ENCODE results near the gene COL1A1.

Gene COL1A1

GRCh38 chr17:50188921-50189549 is 12.4 kb downstream of the COL1A1 start:
- H3K27ac ChIP-seq (ENCODE audit: low read depth, low read length), result peak overlapping the region; percentile 15
- H3K4me3 ChIP-seq (ENCODE audit: low read depth in 1 of 2, low read length in 2 of 2), result no peak overlapping the region
- H3K36me3 ChIP-seq (ENCODE audit: insufficient read depth, low read length), result peaks cover 91% of the 10 kb centered on the region
- H3K9ac ChIP-seq (ENCODE audit: low read length), result no peak overlapping the region
- H3K27me3 ChIP-seq (ENCODE audit: control insufficient read depth in 1 of 2, insufficient read depth in 2 of 2, low read length in 2 of 2), result no peaks in the 10 kb centered on the region
- H3K4me1 ChIP-seq (ENCODE audit: insufficient read depth, low read length), result peaks cover 60% of the 10 kb centered on the region
- H3K9me3 ChIP-seq (ENCODE audit: low read length), result no peaks in the 10 kb centered on the region

GRCh38 chr17:50188531-50188920 is 12.9 kb downstream of the COL1A1 start:
- H3K4me1 ChIP-seq (ENCODE audit: insufficient read depth, low read length), result peaks cover 63% of the 10 kb centered on the region
- H3K27me3 ChIP-seq (ENCODE audit: control insufficient read depth in 1 of 2, insufficient read depth in 2 of 2, low read length in 2 of 2), result no peaks in the 10 kb centered on the region
- no peak overlapping the region for H3K4me3 ChIP-seq (ENCODE audit: low read depth in 1 of 2, low read length in 2 of 2)
- H3K36me3 ChIP-seq (ENCODE audit: insufficient read depth, low read length), result peaks cover 86% of the 10 kb centered on the region
- no peaks in the 10 kb centered on the region for H3K9me3 ChIP-seq (ENCODE audit: low read length)
- H3K27ac ChIP-seq (ENCODE audit: low read depth, low read length), result peak overlapping the region; percentile 15
- no peak overlapping the region for H3K9ac ChIP-seq (ENCODE audit: low read length)

GRCh38 chr17:50187751-50188530 is 13.5 kb downstream of the COL1A1 start:
- Histone ChIP-seq H3K27me3 (ENCODE audit: control insufficient read depth in 1 of 2, insufficient read depth in 2 of 2, low read length in 2 of 2) (no peaks in the 10 kb centered on the region), H3K4me3 (ENCODE audit: low read depth in 1 of 2, low read length in 2 of 2) (no peak overlapping the region), H3K9ac (ENCODE audit: low read length) (no peak overlapping the region), H3K4me1 (ENCODE audit: insufficient read depth, low read length) (peaks cover 60% of the 10 kb centered on the region), H3K36me3 (ENCODE audit: insufficient read depth, low read length) (peaks cover 82% of the 10 kb centered on the region), H3K27ac (ENCODE audit: low read depth, low read length) (peak overlapping the region; percentile 36), H3K9me3 (ENCODE audit: low read length) (no peaks in the 10 kb centered on the region)

GRCh38 chr17:50187394-50187725 is 14.1 kb downstream of the COL1A1 start:
- no peak overlapping the region for H3K4me3 ChIP-seq (ENCODE audit: low read depth in 1 of 2, low read length in 2 of 2)
- no peak overlapping the region for H3K9ac ChIP-seq (ENCODE audit: low read length)
- peak overlapping the region; percentile 36 for H3K27ac ChIP-seq (ENCODE audit: low read depth, low read length)
- peaks cover 76% of the 10 kb centered on the region for H3K36me3 ChIP-seq (ENCODE audit: insufficient read depth, low read length)
- H3K9me3 ChIP-seq (ENCODE audit: low read length), result no peaks in the 10 kb centered on the region
- H3K4me1 ChIP-seq (ENCODE audit: insufficient read depth, low read length), result peaks cover 54% of the 10 kb centered on the region
- no peaks in the 10 kb centered on the region for H3K27me3 ChIP-seq (ENCODE audit: control insufficient read depth in 1 of 2, insufficient read depth in 2 of 2, low read length in 2 of 2)

GRCh38 chr17:50186661-50187393 is 14.6 kb downstream of the COL1A1 start:
- no peak overlapping the region for H3K27ac ChIP-seq (ENCODE audit: low read depth, low read length)

GRCh38 chr17:50185631-50186471 is 15.6 kb downstream of the COL1A1 start:
- no peak overlapping the region for H3K9ac ChIP-seq (ENCODE audit: low read length)
- peaks cover 61% of the 10 kb centered on the region for H3K36me3 ChIP-seq (ENCODE audit: insufficient read depth, low read length)
- peaks cover 43% of the 10 kb centered on the region for H3K4me1 ChIP-seq (ENCODE audit: insufficient read depth, low read length)
- H3K4me3 ChIP-seq (ENCODE audit: low read depth in 1 of 2, low read length in 2 of 2), result no peak overlapping the region
- H3K27me3 ChIP-seq (ENCODE audit: control insufficient read depth in 1 of 2, insufficient read depth in 2 of 2, low read length in 2 of 2), result no peaks in the 10 kb centered on the region
- H3K9me3 ChIP-seq (ENCODE audit: low read length), result no peaks in the 10 kb centered on the region
- peak overlapping the region; percentile 5 for H3K27ac ChIP-seq (ENCODE audit: low read depth, low read length)

More at GRCh38 chr17:50186661-50187393, 14.6 kb downstream of the COL1A1 start:
- Histone ChIP-seq H3K9me3 (ENCODE audit: low read length) (no peaks in the 10 kb centered on the region), H3K27me3 (ENCODE audit: control insufficient read depth in 1 of 2, insufficient read depth in 2 of 2, low read length in 2 of 2) (no peaks in the 10 kb centered on the region), H3K9ac (ENCODE audit: low read length) (no peak overlapping the region), H3K4me1 (ENCODE audit: insufficient read depth, low read length) (peaks cover 49% of the 10 kb centered on the region), H3K36me3 (ENCODE audit: insufficient read depth, low read length) (peaks cover 70% of the 10 kb centered on the region), H3K4me3 (ENCODE audit: low read depth in 1 of 2, low read length in 2 of 2) (no peak overlapping the region)

GRCh38 chr17:50184611-50185398 is 16.6 kb downstream of the COL1A1 start:
- Histone ChIP-seq H3K36me3 (ENCODE audit: insufficient read depth, low read length) (peaks cover 50% of the 10 kb centered on the region), H3K9me3 (ENCODE audit: low read length) (no peaks in the 10 kb centered on the region), H3K27ac (ENCODE audit: low read depth, low read length) (peak overlapping the region; percentile 64), H3K9ac (ENCODE audit: low read length) (no peak overlapping the region), H3K4me1 (ENCODE audit: insufficient read depth, low read length) (peaks cover 38% of the 10 kb centered on the region), H3K27me3 (ENCODE audit: control insufficient read depth in 1 of 2, insufficient read depth in 2 of 2, low read length in 2 of 2) (no peaks in the 10 kb centered on the region), H3K4me3 (ENCODE audit: low read depth in 1 of 2, low read length in 2 of 2) (no peak overlapping the region)

GRCh38 chr17:50184064-50184463 is 17.4 kb downstream of the COL1A1 start:
- Histone ChIP-seq H3K27ac (ENCODE audit: low read depth, low read length) (peak overlapping the region; percentile 64), H3K9ac (ENCODE audit: low read length) (no peak overlapping the region), H3K9me3 (ENCODE audit: low read length) (no peaks in the 10 kb centered on the region), H3K4me3 (ENCODE audit: low read depth in 1 of 2, low read length in 2 of 2) (no peak overlapping the region), H3K36me3 (ENCODE audit: insufficient read depth, low read length) (peaks cover 43% of the 10 kb centered on the region), H3K27me3 (ENCODE audit: control insufficient read depth in 1 of 2, insufficient read depth in 2 of 2, low read length in 2 of 2) (no peaks in the 10 kb centered on the region), H3K4me1 (ENCODE audit: insufficient read depth, low read length) (peaks cover 30% of the 10 kb centered on the region)

GRCh38 chr17:50183421-50183994 is 17.9 kb downstream of the COL1A1 start:
- H3K9ac ChIP-seq (ENCODE audit: low read length), result no peak overlapping the region
- no peaks in the 10 kb centered on the region for H3K27me3 ChIP-seq (ENCODE audit: control insufficient read depth in 1 of 2, insufficient read depth in 2 of 2, low read length in 2 of 2)
- H3K36me3 ChIP-seq (ENCODE audit: insufficient read depth, low read length), result peaks cover 37% of the 10 kb centered on the region
- H3K4me1 ChIP-seq (ENCODE audit: insufficient read depth, low read length), result peaks cover 30% of the 10 kb centered on the region
- no peak overlapping the region for H3K4me3 ChIP-seq (ENCODE audit: low read depth in 1 of 2, low read length in 2 of 2)
- peak overlapping the region; percentile 64 for H3K27ac ChIP-seq (ENCODE audit: low read depth, low read length)
- no peaks in the 10 kb centered on the region for H3K9me3 ChIP-seq (ENCODE audit: low read length)

DNA sequence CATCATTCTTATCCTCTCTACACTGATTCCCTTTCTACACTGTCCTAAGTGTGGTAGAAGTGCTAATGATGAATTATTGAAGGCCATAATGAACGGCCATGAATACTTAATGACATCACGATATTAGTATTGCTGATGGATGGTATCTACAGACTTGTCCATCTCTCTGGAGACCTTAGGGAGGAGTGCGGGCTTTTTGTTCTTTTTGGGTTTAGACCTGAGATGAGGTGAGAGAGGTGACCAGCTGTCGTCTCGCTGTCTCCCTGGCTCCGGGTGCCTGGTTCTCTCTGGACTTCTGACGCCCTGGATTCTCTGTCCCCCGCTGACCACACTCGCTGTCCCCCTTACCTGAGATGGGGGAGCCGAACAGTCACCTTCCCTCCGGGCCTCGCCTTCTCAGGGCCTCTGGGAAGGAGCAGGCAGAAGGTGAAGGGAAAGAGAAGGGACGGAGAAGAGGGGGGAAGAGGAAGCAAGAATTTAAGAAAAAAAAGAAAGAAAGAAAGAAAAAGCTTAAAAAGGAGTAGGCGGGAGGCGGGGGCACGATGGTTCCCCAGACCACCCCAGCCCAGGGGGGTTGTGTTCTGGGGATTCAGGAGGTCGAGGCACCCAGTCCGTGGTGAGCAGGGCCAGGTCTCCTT is 18.5 kb downstream of the COL1A1 start:
- Histone ChIP-seq H3K27ac (ENCODE audit: low read depth, low read length) (peak overlapping the region; percentile 30), H3K9ac (ENCODE audit: low read length) (no peak overlapping the region), H3K27me3 (ENCODE audit: control insufficient read depth in 1 of 2, insufficient read depth in 2 of 2, low read length in 2 of 2) (no peaks in the 10 kb centered on the region), H3K9me3 (ENCODE audit: low read length) (no peaks in the 10 kb centered on the region), H3K36me3 (ENCODE audit: insufficient read depth, low read length) (peaks cover 31% of the 10 kb centered on the region), H3K4me3 (ENCODE audit: low read depth in 1 of 2, low read length in 2 of 2) (no peak overlapping the region), H3K4me1 (ENCODE audit: insufficient read depth, low read length) (peaks cover 32% of the 10 kb centered on the region)
